ENCODE results near the gene ESM1. TPM values are rescaled to one million over a fixed set of nuclear protein-coding genes. Genes with fewer than 3 reads are reported as not detected.
A peak's percentile ranks its signal among the peaks of the same experiment; 100 is the strongest.

Gene ESM1
- total RNA-seq, 2 experiments from 2014 or later: not detected

DNA sequence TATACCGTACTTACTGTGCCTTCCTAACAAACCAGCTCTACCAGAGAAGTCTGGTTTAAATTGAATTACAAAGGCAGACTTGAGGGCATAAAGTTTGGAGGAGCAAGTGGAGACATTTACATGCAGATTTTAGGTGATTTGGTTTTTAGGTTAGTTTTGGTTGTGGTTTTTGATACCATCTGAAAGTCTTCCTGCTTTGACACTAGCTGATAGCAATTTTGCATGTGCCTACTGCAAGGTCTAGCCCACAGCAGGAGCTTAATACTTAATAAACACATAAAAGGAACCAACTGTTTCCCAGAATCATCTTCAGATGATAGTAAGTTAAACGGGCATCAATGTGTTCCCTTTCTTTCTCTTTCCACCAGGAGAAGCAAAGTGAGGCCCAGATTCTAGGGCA is 3.4 kb upstream of the ESM1 start:
- ChIA-PET CTCF (no interaction called here), POLR2A (interaction anchor here (0.6 to 2.1 kb wide), 6 partner anchors 8 to 244 kb away, joined by 3 to 6 read pairs (median 4); partner anchors contain the start of gene CCNO)
- Histone ChIP-seq H3K9me3 (ENCODE audit: control insufficient read depth in 1 of 2, insufficient read depth in 1 of 2, low read length in 2 of 2) (no peaks in the 10 kb centered on the region), H3K4me3 (ENCODE audit: low read length) (no peak overlapping the region), H3K4me1 (ENCODE audit: insufficient read depth, low read length) (peaks cover 25% of the 10 kb centered on the region), H3K27ac (ENCODE audit: low read depth in 1 of 2, low read length in 2 of 2) (no peak overlapping the region), H3K36me3 (ENCODE audit: insufficient read depth, low read length) (no peaks in the 10 kb centered on the region), H3K27me3 (ENCODE audit: control insufficient read depth in 1 of 2, insufficient read depth in 2 of 2, low read length in 2 of 2) (no peaks in the 10 kb centered on the region)
- H3K9me3 Mint-ChIP-seq: no peaks in the 10 kb centered on the region
- H3K4me1 Mint-ChIP-seq (ENCODE audit: low read depth): peaks cover 65% of the 10 kb centered on the region
- peak overlapping the region; percentile 21 for H3K27ac Mint-ChIP-seq
- H3K36me3 Mint-ChIP-seq (ENCODE audit: low read depth): no peaks in the 10 kb centered on the region
- intact Hi-C loops (cut with DNase I, micrococcal nuclease): no loop called here
- peak overlapping the region; percentile 39 for H3K4me3 Mint-ChIP-seq
- peak in 3 of 14 experiments; percentile 11 to 41 (median 13) for DNase-seq
- no peak for ATAC-seq (ENCODE audit: poor library complexity)
- H3K27me3 Mint-ChIP-seq: peaks cover 12% of the 10 kb centered on the region
- TF ChIP-seq, protein P1, sequence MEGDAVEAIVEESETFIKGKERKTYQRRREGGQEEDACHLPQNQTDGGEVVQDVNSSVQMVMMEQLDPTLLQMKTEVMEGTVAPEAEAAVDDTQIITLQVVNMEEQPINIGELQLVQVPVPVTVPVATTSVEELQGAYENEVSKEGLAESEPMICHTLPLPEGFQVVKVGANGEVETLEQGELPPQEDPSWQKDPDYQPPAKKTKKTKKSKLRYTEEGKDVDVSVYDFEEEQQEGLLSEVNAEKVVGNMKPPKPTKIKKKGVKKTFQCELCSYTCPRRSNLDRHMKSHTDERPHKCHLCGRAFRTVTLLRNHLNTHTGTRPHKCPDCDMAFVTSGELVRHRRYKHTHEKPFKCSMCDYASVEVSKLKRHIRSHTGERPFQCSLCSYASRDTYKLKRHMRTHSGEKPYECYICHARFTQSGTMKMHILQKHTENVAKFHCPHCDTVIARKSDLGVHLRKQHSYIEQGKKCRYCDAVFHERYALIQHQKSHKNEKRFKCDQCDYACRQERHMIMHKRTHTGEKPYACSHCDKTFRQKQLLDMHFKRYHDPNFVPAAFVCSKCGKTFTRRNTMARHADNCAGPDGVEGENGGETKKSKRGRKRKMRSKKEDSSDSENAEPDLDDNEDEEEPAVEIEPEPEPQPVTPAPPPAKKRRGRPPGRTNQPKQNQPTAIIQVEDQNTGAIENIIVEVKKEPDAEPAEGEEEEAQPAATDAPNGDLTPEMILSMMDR (IDR thresholded peaks at IDR 0.05): no peak

DNA sequence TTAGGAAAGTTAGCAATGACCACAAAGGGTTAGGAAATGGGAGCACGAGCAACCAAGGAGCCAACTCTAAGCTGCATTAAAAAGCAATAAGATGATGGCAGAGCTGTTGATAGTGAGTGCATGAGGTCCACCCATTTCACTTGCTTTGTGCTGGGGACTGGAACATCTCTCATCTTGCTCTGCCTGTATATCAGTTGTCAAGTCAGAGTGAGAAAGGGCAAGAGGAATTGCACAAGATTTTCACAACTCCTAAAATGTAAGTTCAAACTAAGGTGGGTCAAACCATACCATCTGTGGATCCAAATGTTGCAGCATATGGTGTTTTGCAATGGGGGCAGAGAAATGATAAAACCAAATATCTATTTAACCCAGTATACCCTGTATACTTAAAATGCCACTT is 2.8 kb upstream of the ESM1 start:
- Histone ChIP-seq H3K4me1 (ENCODE audit: insufficient read depth, low read length) (peaks cover 25% of the 10 kb centered on the region), H3K4me3 (ENCODE audit: low read length) (no peak overlapping the region), H3K27me3 (ENCODE audit: control insufficient read depth in 1 of 2, insufficient read depth in 2 of 2, low read length in 2 of 2) (no peaks in the 10 kb centered on the region), H3K9me3 (ENCODE audit: control insufficient read depth in 1 of 2, insufficient read depth in 1 of 2, low read length in 2 of 2) (no peaks in the 10 kb centered on the region), H3K27ac (ENCODE audit: low read depth in 1 of 2, low read length in 2 of 2) (no peak overlapping the region), H3K36me3 (ENCODE audit: insufficient read depth, low read length) (no peaks in the 10 kb centered on the region)
- CTCF ChIA-PET: no interaction called here
- POLR2A ChIA-PET: interaction anchor here (0.7 to 2.1 kb wide), 5 partner anchors 8 to 245 kb away, joined by 3 to 6 read pairs (median 5); partner anchors contain the start of gene CCNO
- Mint-ChIP-seq H3K9me3 (no peaks in the 10 kb centered on the region), H3K36me3 (ENCODE audit: low read depth) (no peaks in the 10 kb centered on the region), H3K27ac (peak overlapping the region; percentile 37), H3K4me3 (no peak overlapping the region), H3K4me1 (ENCODE audit: low read depth) (peaks cover 65% of the 10 kb centered on the region), H3K27me3 (peaks cover 12% of the 10 kb centered on the region)
- DNase-seq: no peak
- TF ChIP-seq, protein P1 (IDR thresholded peaks at IDR 0.05): no peak
- intact Hi-C loops (cut with DNase I, micrococcal nuclease): no loop called here
- no peak for ATAC-seq (ENCODE audit: poor library complexity)

DNA sequence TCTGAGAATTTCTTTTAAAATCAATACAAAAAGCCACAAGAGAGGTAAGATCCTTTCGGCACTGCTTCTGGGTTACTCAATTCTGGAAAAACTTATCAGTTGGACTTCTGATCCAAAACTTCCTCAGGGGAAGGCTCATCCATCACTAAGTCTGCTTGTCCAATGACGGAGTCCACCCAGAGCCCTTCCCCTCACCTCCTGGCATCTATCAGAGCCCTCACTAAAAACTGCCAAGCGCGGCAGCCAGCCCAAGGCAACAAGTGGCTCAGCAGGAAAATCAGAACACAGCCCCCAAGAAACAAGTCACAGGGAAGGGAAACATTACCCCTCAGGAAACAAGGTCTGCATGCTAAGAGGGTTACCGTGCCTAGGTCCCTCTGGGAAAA is 869 bp upstream of the ESM1 start:
- no peaks in the 10 kb centered on the region for H3K36me3 ChIP-seq (ENCODE audit: insufficient read depth, low read length)
- no peak for DNase-seq
- peaks cover 65% of the 10 kb centered on the region for H3K4me1 Mint-ChIP-seq (ENCODE audit: low read depth)
- ATAC-seq (ENCODE audit: poor library complexity): no peak
- TF ChIP-seq, protein P1 (IDR thresholded peaks at IDR 0.05): no peak
- peaks cover 25% of the 10 kb centered on the region for H3K4me1 ChIP-seq (ENCODE audit: insufficient read depth, low read length)
- ChIA-PET POLR2A (no interaction called here), CTCF (no interaction called here)
- H3K27me3 ChIP-seq (ENCODE audit: control insufficient read depth in 1 of 2, insufficient read depth in 2 of 2, low read length in 2 of 2): no peaks in the 10 kb centered on the region
- H3K4me3 Mint-ChIP-seq: no peak overlapping the region
- peaks cover 12% of the 10 kb centered on the region for H3K27me3 Mint-ChIP-seq
- H3K27ac ChIP-seq (ENCODE audit: low read depth in 1 of 2, low read length in 2 of 2): no peak overlapping the region
- H3K27ac Mint-ChIP-seq: no peak overlapping the region
- no peaks in the 10 kb centered on the region for H3K9me3 ChIP-seq (ENCODE audit: control insufficient read depth in 1 of 2, insufficient read depth in 1 of 2, low read length in 2 of 2)
- H3K4me3 ChIP-seq (ENCODE audit: low read length): no peak overlapping the region
- no peaks in the 10 kb centered on the region for H3K36me3 Mint-ChIP-seq (ENCODE audit: low read depth)
- no peaks in the 10 kb centered on the region for H3K9me3 Mint-ChIP-seq
- intact Hi-C loops (cut with DNase I, micrococcal nuclease): no loop called here

Measured in CD4-positive, alpha-beta T cell (primary cell).